ENCODE data around the gene RNF151.

Gene RNF151

DNA sequence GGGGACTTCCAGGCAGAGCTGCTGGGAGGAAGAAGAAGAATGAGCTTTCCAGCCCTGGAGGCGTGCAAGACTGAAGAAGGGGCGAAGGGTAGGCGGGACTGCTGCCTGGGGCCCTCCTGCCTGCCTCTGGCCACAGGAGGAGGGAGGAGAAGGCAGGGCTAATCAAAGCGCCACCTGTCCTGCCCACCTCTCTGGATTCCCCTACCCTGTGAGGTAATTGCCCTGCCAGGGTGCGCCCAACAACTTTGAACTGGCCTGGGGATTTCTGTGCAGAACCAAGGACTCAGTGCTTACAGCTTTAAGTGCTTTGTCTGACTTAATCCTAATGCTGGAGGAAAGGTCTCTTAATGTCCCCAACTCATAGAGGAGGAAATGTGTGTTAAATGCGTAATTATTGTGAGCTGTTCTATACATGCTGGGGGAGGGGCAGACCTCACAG, 14.8 kb downstream of the RNF151 start, which contains the start of gene NOXO1:
Gene NOXO1, minus strand, starts transcription at position 72 of the 439 bp plus-strand sequence. CDS start 290 bp downstream, outside the sequence.
- Histone ChIP-seq H3K4me3 (replicated peaks; ENCODE audit: low read depth, low read length) (no peak within 1 kb of the TSS), H3K27me3 (replicated peaks; ENCODE audit: control insufficient read depth, insufficient read depth, low read length) (no peaks in the 10 kb centered on the region; the same call in 1 of the 2 replicates), H3K36me3 (ENCODE audit: control insufficient read depth, insufficient read depth, low read length) (peaks cover 23% of the 10 kb centered on the region)
- no peak for DNase-seq (ENCODE audit: extremely low read depth, insufficient read length)
- TF ChIP-seq, protein P1, sequence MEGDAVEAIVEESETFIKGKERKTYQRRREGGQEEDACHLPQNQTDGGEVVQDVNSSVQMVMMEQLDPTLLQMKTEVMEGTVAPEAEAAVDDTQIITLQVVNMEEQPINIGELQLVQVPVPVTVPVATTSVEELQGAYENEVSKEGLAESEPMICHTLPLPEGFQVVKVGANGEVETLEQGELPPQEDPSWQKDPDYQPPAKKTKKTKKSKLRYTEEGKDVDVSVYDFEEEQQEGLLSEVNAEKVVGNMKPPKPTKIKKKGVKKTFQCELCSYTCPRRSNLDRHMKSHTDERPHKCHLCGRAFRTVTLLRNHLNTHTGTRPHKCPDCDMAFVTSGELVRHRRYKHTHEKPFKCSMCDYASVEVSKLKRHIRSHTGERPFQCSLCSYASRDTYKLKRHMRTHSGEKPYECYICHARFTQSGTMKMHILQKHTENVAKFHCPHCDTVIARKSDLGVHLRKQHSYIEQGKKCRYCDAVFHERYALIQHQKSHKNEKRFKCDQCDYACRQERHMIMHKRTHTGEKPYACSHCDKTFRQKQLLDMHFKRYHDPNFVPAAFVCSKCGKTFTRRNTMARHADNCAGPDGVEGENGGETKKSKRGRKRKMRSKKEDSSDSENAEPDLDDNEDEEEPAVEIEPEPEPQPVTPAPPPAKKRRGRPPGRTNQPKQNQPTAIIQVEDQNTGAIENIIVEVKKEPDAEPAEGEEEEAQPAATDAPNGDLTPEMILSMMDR (IDR thresholded peaks at IDR 0.05; ENCODE audit: insufficient read depth, low read length, poor library complexity, severe bottlenecking): no peak

DNA sequence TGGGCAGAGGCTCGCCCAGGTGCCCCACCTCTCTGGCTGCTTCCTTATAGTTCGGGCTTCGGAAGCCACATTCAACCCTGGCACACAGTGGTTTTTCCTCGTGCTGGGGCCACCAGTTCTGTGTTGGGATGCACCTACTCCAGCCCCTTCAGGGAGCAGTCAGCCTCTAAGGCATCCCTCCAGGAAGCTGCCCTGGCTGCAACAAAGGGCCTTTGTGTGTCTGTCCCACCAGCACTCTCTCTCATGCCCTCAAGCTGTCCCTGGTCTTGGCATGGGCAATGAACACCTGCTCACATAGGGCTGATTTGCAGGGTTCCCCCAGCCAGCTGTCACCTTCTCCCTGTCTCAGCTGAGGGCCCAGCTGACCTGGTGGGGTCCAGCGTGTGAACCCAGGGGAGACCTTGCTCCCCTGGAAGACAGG, 15.4 kb downstream of the RNF151 start:
- DNase-seq (ENCODE audit: extremely low read depth, insufficient read length): no peak
- H3K4me3 ChIP-seq (replicated peaks; ENCODE audit: low read depth, low read length): no peak overlapping the region
- H3K36me3 ChIP-seq (ENCODE audit: control insufficient read depth, insufficient read depth, low read length): peaks cover 19% of the 10 kb centered on the region
- TF ChIP-seq, protein P1 (IDR thresholded peaks at IDR 0.05; ENCODE audit: insufficient read depth, low read length, poor library complexity, severe bottlenecking): no peak
- no peaks in the 10 kb centered on the region; the same call in 1 of the 2 replicates for H3K27me3 ChIP-seq (replicated peaks; ENCODE audit: control insufficient read depth, insufficient read depth, low read length)

DNA sequence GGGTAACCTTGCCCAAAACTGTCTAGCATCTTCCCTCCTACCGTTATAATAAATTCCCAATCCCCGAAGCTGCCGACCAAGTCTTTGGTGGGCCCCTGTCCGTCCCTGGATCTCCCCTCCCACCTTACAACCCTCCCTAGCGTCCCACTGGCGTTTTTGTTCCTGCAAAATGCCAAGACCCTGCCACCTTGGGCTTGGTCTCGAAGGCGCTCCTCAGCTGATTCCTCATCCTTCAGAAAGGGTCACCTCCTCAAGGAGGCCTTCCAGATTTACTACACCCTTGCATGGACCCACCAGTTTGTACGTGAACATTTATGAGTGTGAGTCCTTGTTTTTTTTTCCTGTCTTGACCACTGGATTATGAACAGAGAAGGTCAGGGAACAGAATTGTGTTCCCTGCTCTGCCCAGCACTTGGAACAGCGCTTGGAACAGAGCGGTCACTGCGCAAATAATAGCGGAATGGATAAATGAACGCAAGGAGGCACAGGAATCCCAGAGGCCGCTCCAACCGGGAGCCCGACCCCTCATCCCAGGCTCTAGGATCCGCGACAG, 16.4 kb downstream of the RNF151 start:
- no peaks in the 10 kb centered on the region; the same call in 1 of the 2 replicates for H3K27me3 ChIP-seq (replicated peaks; ENCODE audit: control insufficient read depth, insufficient read depth, low read length)
- TF ChIP-seq, protein P1 (IDR thresholded peaks at IDR 0.05; ENCODE audit: insufficient read depth, low read length, poor library complexity, severe bottlenecking): no peak
- no peak for DNase-seq (ENCODE audit: extremely low read depth, insufficient read length)
- peaks cover 14% of the 10 kb centered on the region for H3K36me3 ChIP-seq (ENCODE audit: control insufficient read depth, insufficient read depth, low read length)
- H3K4me3 ChIP-seq (replicated peaks; ENCODE audit: low read depth, low read length): no peak overlapping the region

DNA sequence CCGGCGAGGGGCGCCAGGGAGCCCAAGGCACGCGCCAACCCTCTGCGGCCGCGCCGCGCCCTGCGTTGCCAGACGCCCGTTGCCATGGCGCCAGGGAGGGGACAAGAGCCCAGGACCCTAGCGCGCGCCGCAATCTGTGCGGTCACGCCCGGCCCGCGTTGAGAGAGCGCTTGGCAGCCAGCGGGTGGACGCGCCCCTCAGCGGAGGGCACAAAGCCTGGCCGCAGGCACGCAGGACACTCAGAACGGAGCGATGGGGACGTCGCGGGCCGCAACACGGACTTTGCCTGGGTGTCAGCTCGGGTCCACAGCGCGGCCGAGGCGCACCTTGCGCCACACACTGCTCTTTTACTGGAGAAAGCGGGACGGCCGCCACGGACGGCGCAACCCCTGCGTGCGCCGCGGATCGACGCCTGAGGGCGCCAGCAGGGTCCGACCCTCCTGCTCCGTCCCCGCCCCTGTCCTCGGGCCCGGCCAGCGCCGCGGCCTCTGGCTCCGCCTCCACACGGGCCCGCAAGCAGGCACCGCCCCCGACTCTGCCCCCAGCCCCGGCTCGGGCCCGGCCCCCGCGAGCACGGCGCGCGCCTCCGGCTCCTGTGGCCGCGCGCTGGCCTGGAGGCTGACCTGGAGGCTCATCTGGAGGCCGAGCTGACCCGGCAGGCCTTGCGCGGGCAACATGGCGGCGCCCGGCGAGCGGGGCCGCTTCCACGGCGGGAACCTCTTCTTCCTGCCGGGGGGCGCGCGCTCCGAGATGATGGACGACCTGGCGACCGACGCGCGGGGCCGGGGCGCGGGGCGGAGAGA, 17.1 kb downstream of the RNF151 start, which contains the start of gene GFER:
Gene GFER, plus strand, starts transcription at position 650 of the 803 bp plus-strand sequence. Its CDS starts 26 bp downstream, at position 676.
- H3K36me3 ChIP-seq (ENCODE audit: control insufficient read depth, insufficient read depth, low read length): peaks cover 11% of the 10 kb centered on the region
- DNase-seq (ENCODE audit: extremely low read depth, insufficient read length): peak; percentile 91
- TF ChIP-seq, protein P1 (IDR thresholded peaks at IDR 0.05; ENCODE audit: insufficient read depth, low read length, poor library complexity, severe bottlenecking): peak; percentile 40
- no peaks in the 10 kb centered on the region; the same call in 1 of the 2 replicates for H3K27me3 ChIP-seq (replicated peaks; ENCODE audit: control insufficient read depth, insufficient read depth, low read length)
- H3K4me3 ChIP-seq (replicated peaks; ENCODE audit: low read depth, low read length): peak within 1 kb of the TSS; percentile 90

DNA sequence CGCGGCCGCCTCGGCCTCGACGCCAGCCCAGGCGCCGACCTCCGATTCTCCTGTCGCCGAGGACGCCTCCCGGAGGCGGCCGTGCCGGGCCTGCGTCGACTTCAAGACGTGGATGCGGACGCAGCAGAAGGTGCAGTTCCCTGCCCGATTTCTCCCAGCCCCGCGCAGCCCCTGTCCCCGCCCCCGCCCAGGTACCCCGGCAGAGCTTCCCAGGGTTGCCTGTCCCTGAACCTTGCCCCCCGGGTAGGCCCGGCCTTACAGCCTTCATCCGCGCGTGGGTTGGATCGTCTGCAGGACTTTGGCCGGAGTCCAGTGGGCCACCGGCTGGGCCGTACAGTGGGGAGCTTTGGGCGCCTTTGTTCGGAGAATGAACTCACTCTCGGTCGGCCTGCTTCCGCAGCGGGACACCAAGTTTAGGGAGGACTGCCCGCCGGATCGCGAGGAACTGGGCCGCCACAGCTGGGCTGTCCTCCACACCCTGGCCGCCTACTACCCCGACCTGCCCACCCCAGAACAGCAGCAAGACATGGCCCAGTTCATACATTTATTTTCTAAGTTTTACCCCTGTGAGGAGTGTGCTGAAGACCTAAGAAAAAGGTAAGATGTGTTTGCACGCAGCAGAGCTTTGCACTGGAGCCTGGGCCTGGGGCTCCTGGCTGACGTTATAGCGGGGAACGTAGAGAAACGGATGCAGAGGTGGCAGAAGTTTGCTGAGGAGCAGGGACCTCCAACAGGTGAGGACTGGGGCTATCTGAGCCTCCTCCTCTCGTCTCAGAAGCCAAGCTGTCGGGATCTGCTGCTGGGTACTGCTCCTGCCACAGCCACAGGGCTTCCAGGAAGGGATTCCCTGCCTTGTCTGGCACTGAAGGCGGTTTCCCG, 17.9 kb downstream of the RNF151 start:
- no peak for DNase-seq (ENCODE audit: extremely low read depth, insufficient read length)
- H3K36me3 ChIP-seq (ENCODE audit: control insufficient read depth, insufficient read depth, low read length): peaks cover 11% of the 10 kb centered on the region
- TF ChIP-seq, protein P1 (IDR thresholded peaks at IDR 0.05; ENCODE audit: insufficient read depth, low read length, poor library complexity, severe bottlenecking): no peak
- H3K27me3 ChIP-seq (replicated peaks; ENCODE audit: control insufficient read depth, insufficient read depth, low read length): no peaks in the 10 kb centered on the region; the same call in 1 of the 2 replicates
- peak overlapping the region; percentile 90 for H3K4me3 ChIP-seq (replicated peaks; ENCODE audit: low read depth, low read length)
